GM18502 (cell line): ENCODE data around the gene CEP95.
"Not testable (repeated sequence)": the region's sequence is repeated elsewhere in the genome, so short reads cannot be mapped to it uniquely, and the experiment has no call there.

Experiments used
- ATAC-seq: cut with Tn5 transposase; IDR thresholded peaks from one replicate; pipeline ENCODE4 v1.9.1; 2021; ENCODE audit warnings: mild to moderate bottlenecking; ENCODE audit not compliant: unreplicated experiment, poor library complexity

The CEP95 gene

GRCh38 chr17:64495300-64495699, 11.5 kb upstream of the CEP95 start:
- ATAC-seq, result not testable (repeated sequence)

DNA sequence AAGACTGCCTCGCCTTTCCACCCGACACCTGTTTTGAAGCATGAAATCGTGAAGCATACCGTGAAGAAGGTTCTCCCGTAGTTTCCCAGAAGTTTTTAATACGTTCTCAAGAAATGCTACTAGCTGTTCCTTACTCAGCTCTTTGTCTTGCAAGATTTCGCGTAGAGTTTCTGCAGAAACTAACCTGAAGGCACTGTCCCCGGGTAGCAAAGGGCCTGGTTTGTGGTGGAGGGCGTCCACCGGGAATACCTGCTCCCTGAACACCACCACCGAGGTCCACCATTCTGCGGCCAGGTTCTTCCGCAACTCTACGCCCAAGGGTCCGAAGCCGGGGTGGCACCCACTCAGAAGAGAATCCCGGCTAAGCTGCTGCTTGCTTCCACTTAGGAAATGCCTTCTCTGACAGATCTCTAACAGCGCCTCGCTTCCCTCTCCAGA, 10.4 kb upstream of the CEP95 start:
- no peak for ATAC-seq

DNA sequence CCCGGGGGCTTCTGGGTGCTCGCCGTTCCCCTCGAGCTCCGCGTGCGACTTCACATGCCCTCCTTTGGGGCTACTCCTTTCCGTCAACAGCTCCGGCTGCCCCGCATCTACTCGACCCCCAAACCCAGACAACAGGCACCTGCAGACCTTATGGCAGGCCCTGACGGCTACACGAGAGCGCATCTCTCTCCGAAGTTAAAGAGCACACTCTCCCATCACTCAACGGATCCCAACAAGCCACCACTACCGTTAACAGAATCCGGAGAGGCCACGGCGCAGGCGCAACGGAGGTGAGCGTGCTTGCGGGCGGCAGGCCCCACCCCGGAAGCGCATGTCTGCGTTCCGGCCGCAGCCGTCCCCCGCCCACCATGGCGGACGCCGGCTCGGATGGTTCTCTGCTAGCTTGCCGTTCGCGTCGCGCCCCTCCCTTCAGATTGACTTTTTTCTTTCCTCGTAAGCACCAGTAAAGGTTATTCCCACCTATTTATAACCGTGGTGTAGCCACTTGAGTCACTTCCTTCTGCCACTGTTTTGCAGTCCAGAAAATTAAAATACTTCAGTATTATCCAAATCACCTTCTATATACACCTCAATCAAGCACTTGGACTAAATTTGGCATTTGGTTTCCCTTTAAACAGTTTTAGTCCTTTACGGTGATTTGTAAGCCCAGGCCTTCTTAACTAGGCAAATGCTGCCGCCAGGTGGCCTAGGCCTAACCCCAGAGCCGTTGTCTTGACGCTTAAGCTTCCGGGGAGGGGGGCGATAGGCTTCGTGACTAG, 9.8 kb upstream of the CEP95 start, which contains the start of gene POLG2:
TSS of gene POLG2 (minus strand) at position 269 of the 779 bp plus-strand sequence. CDS start at position 183, 86 bp downstream.
- ATAC-seq, result peak; percentile 86

DNA sequence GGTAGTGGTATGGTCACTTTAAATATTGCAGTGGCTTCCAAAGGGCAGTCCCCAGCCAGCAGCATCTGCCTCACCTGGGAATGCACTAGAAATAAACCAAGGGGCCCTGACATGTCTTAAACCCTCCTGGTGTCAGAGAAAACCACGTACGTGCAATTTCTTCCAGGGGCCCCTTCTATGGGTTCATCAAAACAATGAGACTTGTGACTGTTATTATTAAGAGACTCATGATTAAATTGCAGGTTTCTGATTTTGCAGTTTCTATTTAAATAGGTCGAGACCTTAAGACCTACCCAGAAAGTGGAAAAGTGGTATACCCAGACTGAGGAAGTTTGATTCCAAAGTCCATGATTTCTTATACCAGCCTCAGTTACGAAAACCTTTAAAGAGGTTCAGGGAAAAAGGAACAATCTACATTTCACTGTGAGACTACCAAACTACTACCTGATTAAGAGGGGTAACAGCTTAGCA, 9.2 kb upstream of the CEP95 start:
- ATAC-seq, result no peak

DNA sequence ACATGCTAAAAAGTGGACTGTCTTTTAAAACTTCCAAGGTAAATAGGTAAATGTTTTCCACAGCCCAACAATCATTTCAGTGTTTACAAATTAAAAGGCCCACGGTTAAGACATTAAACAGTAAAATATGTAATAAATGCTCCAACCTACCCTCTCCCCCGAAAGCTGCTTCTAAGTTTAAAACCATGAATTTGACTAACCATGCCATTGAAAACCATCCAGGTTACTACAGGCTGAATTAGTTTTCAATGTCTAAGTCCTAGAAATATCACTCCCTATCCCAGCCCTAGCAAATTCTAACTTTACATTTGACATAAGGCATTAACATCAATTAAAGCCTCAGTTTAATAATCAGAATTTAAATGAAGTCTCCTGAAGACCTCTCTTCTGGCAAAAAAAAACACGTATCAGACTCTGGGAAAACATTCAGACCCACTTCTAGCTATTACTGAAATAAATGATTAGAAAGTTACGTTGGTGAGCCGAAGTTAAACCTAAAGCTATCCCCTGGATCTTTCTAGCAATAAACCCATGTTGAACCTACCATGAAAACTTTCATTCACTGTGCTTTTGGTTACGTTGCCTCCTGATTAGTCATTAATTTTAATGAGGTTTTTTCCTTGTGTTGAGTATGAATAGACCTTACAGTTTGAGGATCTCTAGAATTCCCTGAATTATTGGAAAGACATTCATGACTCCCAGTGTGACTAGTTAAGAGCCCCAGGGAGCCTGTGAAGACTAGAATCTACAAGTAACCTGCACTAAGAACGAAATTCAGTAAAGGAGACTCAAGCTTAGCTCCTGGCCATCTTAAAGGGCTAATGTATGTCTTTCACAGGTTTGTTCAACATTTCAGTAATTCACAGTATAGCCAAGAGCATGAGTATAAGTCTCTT, 8.2 kb upstream of the CEP95 start:
- ATAC-seq, result no peak

DNA sequence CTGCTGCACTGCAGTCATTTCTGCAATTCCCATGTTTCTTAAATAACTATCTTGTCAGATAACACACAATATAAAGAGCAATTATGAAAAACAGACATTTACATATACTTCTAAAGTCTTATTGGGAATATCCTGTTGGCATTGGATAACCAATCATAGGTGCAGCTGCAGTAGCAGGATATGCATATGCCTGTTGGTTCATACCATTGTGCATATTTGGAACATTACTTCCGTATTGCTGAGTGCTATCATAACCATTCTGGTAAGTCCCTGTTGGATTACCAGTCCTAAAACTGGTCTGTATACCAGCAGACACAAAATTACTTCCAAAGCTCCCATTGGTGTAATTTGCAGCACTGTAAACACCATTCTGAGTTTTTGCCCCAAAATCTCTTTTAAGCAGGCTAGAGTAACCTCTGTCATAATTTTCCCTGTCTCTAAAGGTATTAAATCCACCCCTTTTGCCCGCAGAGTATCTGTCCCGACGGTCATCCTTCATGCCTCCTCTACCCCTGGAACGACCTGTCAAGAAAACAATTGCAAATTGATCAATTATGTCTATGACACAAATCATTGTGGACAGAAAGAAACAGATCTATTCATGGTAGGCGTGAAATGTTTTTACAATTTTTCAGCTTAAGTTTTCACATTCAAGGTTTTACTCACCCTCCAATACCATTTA, 6.8 kb upstream of the CEP95 start:
- no peak for ATAC-seq

- ATAC-seq, result no peak
Measured at GRCh38 chr17:64500487-64500859, 6.3 kb upstream of the CEP95 start.

GRCh38 chr17:64500862-64501765, 5.7 kb upstream of the CEP95 start:
- ATAC-seq, result no peak

GRCh38 chr17:64502021-64502420, 4.8 kb upstream of the CEP95 start:
- no peak for ATAC-seq

DNA sequence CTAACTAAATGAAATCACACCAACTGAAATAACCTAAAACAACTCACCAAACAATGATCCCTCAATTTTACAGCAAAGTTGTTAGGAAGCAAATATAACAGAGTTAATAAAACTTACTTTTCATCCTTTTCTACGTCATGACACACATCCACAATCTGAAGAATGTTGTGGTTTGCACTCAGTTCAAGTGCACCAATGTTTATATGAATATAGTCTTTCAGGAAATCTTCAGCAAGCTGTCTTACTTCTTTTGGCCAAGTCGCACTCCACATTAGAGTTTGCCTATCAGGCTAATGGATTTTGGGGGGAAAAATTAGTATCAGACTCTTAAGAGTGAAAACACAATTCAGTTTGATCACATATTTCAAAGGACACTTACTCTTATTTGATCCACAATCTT, 4.0 kb upstream of the CEP95 start:
- no peak for ATAC-seq

GRCh38 chr17:64503341-64503740, 3.4 kb upstream of the CEP95 start:
- ATAC-seq, result no peak

- no peak for ATAC-seq
Measured at GRCh38 chr17:64503821-64504768, 2.7 kb upstream of the CEP95 start.

GRCh38 chr17:64504769-64505339, 1.9 kb upstream of the CEP95 start:
- no peak for ATAC-seq

DNA sequence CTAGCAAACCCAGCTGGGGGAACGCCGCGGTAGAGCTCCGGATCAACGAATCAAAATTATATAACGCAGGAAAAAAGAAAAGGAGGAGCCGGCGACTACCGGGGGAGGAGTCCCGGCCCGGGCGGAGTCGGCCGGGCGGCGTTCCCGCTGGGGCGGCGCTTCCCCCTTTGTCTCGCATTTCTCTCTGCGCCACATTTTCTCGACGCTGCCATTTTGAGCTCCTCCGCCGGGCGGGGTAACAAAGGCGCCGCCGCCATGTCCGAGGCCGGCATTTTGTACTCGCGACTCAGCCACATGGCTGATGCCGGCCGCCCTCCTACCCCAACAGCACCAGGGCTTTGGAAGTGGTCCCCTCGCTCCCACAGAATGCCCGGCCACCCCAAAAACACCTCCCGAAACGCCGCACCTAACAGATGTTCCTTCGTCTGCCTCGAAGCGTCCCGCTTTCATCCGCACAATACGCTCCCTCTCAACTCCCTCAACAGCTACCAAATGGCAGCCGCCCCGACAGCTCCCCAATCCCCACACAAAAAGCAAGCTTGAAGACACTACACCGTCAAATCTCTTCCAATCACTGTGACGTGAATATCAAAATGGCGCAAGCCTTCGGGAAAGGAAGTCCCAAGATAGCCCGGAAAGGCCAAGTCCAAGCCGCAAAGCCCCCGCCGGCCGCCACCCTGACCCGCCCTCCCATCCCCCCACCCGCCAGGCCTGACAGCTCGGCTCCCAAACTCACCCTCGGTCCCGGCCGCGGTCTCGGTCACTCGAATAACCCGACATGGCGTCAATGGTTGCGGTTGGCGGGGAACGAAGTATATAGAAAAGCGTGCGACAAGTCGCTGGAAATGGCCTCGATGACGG, 1.2 kb upstream of the CEP95 start:
- ATAC-seq, result no peak

GRCh38 chr17:64506201-64506575, 589 bp upstream of the CEP95 start, which contains the start of gene DDX5:
TSS of gene DDX5 (minus strand) at chr17:64506289. CDS start at chr17:64506119, 170 bp downstream.
- peak; percentile 61 for ATAC-seq

- ATAC-seq, result peak; percentile 21
Measured at GRCh38 chr17:64507413-64507782, 621 bp downstream of the CEP95 start.

DNA sequence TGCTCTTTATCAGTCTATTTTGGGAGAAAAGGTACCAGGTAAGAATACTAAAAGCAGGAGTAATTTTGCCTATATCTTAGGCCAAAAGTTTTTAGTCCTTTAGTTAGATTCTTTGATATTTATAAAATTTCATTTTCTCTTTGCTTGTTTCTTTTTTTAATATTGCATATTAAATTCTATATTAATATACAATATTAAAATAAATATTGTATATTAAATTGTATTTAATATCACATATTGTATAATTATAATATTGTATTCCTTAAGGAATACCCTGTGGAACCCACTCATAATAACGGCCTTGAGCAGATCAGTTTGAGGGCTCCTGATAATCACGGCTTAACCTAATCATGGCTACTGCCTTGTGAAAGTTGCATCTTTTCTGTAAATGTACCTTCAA, 1.9 kb downstream of the CEP95 start:
- ATAC-seq, result no peak
